NCI-H748 (cell line): ENCODE data around the gene KRTAP1-1.

Source experiments
- DNase-seq: peaks from one replicate; lab custom pipeline; 2025; ENCODE audit not compliant: unreplicated experiment; lab: John Stamatoyannopoulos, UW

The KRTAP1-1 gene

GRCh38 chr17:41013181-41013580, 28.1 kb downstream of the KRTAP1-1 start:
- DNase-seq, result no peak

GRCh38 chr17:41012326-41013120, 28.7 kb downstream of the KRTAP1-1 start:
- peak; percentile 43 for DNase-seq

DNA sequence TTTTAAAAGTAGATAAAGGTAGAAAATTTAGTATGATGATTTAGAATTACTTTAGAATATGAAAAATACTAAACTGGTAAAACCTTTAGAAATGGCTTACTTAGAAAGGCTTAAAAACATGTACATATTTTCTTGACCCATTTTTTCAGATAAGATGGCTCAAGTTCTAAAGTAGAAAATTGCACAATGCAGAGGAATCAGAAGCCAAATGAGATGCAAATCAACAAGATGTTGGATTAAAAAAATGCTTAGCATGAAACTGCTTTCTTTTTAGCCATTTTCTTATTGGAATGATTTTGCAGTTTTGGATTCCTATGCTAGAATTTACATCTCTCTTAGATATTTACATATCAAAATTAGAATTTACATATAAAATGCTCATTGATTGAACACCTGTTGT, 30.8 kb downstream of the KRTAP1-1 start:
- DNase-seq, result no peak

GRCh38 chr17:41009936-41010335, 31.3 kb downstream of the KRTAP1-1 start:
- DNase-seq, result no peak

DNA sequence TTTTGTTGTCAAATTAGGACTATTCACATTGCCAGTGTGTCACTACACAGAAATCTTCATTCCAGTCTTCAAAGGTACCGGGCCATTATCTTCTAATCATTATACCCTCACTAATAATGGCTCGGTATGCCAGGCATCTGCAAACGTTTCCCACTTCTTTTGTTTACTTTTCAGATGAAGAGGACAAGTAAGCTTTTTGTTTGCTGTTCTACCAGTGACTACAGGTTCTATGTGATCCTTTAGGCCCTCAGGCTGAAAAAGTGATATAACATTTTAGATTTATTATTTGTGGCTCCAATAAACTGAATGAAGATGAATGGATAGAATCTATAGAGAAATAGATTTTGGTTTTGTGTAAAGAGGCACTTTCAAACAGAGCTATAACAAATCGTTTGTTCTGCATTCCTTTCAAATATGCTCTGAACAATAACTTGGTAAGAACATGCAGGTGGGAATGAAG, 31.9 kb downstream of the KRTAP1-1 start:
- peak; percentile 53 for DNase-seq

DNA sequence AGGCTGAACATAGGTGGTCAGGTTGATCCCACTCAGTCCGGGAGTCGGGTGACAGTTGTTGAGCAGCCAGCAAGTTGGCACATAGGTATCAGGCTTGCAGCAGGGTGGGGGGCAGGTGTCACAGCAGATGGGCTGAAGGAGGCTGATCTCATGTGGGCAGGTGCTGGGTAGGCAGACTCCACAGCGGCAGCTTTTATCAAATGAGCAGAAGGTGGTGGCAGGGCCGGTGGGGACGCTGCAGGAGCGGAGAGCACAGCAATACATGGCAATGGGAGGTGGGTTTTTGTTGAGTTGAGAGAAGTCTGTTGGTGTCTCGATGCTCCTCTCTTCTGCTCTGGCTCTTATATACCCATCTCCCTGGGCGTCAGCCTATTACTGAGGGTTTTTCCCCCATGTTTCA, 32.4 kb downstream of the KRTAP1-1 start, which contains the start of gene KRTAP3-1:
Gene KRTAP3-1 (minus strand): TSS at position 318 of the 400 bp plus-strand sequence. CDS start 54 bp downstream, at position 264.
- peak; percentile 56 for DNase-seq

DNA sequence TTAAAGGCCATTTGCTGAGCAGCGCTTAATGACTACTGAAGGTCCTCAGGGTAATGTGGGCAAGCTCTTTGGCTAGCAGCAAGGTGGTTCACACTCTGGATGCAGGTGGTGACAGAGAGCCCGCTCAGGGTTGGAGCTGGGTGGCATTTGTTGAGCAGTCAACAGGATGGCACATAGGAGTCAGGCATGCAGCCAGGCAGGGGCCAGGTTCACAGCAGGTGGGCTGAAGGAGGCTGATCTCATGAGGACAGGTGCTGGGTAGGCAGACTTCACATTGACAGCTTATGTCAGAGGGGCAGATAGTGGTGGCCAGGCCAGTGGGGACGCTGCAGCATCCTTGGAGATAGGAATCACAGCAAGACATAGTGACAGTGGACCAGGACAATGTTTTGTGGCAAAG, 36.9 kb downstream of the KRTAP1-1 start:
- DNase-seq, result peak; percentile 12

GRCh38 chr17:41003926-41004325, 37.3 kb downstream of the KRTAP1-1 start:
- no peak for DNase-seq

DNA sequence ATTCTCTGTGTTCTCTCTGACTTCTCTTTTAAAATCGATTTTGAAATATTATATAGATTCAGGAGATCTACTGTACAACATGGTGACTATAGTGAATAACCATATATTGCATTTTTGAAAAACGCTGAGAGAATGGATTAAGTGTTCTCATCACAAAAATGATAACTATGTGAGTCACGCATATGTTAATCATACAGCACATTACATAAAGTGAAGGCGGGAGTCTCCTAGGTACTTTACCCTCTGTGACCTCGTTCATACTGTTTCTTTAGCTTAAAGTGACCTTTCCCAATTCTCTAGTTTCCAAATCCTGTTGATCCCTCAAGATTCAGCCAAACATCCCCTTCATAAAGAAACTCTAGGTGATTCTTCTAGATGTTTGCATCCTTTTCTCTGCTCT, 38.4 kb downstream of the KRTAP1-1 start:
- no peak for DNase-seq

- DNase-seq, result no peak
Observed at GRCh38 chr17:41001795-41002194, 39.5 kb downstream of the KRTAP1-1 start.

- peak; percentile 44 for DNase-seq
Observed at GRCh38 chr17:40999563-40999962, 41.7 kb downstream of the KRTAP1-1 start, which contains the start of gene KRTAP3-2. KRTAP3-2 (minus strand) TSS chr17:40999906; CDS start chr17:40999853, 53 bp downstream.

GRCh38 chr17:40997361-40997760, 43.9 kb downstream of the KRTAP1-1 start:
- no peak for DNase-seq

GRCh38 chr17:40996829-40997228, 44.4 kb downstream of the KRTAP1-1 start:
- no peak for DNase-seq

DNA sequence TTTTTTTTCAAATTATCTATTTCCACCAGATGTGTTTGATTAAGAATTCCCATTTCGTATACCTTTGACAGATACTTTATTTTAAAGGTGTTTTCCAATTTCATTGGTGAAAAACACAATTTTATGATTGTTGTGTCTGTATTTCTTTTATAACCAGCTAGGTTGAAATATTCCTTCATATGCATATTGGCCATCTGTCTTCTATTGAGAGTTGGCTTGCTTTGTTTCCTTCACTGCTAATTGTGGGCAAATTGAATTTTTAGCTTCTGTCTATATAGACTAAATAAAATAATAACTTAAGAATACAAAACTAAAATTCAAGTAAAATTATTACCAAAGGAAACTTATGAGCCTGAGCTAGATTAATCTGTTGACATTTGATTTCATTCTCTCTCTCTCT, 46.1 kb downstream of the KRTAP1-1 start:
- no peak for DNase-seq

DNA sequence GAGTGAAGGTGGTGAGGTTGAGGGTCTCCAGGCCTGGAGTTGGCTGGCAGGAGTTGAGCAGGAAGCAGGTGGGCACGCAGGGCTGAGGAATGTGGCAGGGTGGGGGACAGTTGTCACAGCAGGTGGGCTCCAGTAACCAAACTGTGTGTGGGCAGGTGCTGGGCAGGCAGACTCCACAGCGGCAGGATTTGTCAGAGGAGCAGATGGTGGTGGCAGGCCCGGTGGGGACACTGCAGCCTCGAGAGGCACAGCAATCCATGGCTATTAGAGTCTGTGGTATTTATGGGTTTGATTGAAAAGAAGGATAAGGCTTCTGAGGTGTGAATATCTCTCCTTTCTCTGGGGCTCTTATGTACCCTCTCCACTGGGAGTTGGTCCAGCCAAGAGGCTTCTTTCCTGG, 47.4 kb downstream of the KRTAP1-1 start, which contains the start of gene KRTAP3-3:
Gene KRTAP3-3 (minus strand): TSS at position 326 of the 400 bp plus-strand sequence. CDS start 67 bp downstream, at position 259.
- DNase-seq, result peak; percentile 86

DNA sequence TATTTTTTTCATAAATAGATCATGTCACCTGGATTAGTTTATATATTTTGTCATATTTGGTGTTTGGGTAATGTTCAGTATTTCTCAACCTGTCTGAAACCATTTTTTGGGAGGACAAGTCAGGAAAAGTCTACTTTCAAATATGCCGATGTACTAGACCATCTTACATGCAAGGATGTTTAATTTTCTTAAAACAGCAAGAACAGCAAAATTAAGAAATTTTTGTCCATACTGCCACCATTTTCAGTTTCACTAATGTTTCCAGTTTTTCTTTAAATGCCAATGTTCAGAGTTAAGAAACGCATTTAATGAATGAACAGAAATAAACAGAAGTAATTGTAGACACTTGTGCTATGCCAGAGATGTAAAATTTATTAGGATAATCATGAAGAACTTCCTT, 48.2 kb downstream of the KRTAP1-1 start:
- DNase-seq, result no peak

- DNase-seq, result peak; percentile 60
Observed at GRCh38 chr17:40992666-40993065, 48.6 kb downstream of the KRTAP1-1 start.
